NCI-H146 treated with DMSO at 0.1 percent for 48 hours (cell line): ENCODE measurements around the gene C1QB.
"Not testable (repeated sequence)": the region's sequence is repeated elsewhere in the genome, so short reads cannot be mapped to it uniquely, and the experiment has no call there.

Experiments used
- DNase-seq: peaks from one replicate; lab custom pipeline; 2025; ENCODE audit not compliant: unreplicated experiment; lab: John Stamatoyannopoulos, UW

The C1QB gene

DNA sequence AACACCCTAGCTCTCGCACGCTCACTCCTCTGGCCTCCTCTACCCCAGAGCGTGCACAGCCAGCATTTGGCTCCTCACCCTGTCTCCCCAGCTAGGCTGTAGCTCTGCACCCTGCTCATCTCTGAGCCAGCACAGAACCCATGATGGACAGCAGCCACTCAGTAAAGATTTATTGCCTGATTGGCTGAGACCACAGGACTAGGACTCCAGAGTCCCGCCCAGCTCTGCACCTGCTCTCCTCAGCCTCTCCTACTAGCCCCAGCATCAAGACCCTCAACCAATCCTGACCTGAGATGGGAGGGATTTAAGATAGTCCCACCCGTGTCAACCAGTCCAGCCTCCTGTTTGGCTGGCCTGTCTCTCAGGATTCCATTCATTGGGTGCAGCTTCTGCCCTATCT lies 9.3 kb downstream of the C1QB start:
- no peak for DNase-seq

DNA sequence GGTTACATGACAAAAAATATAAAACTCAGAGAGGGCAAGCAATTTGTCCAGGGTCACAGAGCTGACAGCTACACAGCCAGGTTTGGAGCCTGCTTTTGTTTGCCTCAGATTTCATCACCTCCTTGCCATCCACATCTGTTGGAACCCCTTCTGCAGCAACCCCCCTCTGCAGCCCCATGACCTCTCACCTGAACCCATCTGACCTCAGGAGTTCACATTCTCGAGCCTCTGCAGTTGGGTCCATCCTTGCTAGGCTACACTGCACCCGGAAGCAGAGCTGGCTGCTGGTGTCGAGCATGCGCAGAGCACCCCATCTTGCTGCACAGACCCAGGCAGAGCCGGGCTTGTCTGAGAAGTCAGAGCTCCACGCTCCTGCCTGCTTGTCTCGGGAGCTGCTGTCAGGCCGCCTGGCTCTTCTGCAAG lies 10.0 kb downstream of the C1QB start:
- no peak for DNase-seq

DNA sequence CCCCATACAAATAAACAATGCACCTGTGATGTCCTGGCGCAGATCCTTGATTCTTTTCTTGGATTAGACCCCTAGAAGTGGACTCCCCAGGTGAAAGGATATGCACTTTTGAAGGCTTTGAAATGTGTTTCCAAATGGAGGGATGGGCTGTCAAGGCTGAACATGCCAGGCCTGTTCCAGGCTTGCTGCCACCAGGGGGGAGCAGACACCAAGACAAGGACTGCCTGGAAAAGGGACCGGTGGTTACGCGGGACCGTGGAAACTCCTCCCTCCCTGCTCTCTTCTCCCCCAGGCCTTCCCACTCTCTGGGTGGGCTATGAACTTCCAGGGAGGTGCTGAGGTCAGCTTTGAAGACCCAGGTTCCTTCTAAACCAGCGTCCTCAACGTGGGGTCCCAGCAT lies 12.7 kb downstream of the C1QB start:
- DNase-seq = no peak

DNA sequence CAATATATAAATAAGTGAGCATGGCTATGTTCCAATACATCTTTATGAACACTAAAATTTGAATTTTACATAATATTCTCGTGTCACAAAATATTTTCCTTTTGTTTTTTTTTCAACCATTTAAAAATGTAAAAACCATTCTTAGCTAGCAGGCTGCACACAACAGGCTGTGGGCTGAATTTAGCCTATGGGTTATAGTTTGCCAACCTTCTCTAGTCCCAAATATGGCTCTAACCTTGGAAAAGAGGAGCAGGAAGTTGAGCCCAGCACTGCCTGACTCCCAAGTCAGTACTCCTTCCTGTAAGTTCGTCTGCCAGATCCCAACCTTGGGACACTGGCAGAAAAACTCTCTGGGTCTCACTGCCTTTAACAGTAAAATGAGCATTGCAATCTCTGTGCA lies 13.4 kb downstream of the C1QB start:
- DNase-seq = no peak

DNA sequence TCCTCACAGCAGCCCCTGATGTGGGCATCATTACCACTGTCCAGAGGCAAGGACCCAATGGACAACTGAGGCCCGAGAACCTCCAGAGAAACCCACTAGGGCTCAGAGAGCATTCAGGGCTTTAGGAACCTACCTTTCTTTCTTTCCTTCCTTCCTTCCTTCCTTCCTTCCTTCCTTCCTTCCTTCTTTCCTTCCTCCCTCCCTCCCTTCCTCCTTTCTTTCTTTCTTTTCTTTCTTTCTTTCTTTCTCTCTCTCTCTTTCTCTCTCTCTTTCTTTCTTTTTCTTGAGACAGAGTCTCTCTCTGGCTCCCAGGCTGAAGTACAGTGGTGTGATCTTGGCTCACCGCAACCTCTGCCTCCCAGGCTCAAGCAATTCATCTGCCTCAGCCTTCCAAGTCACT lies 15.8 kb downstream of the C1QB start:
- DNase-seq = not testable (repeated sequence)

DNA sequence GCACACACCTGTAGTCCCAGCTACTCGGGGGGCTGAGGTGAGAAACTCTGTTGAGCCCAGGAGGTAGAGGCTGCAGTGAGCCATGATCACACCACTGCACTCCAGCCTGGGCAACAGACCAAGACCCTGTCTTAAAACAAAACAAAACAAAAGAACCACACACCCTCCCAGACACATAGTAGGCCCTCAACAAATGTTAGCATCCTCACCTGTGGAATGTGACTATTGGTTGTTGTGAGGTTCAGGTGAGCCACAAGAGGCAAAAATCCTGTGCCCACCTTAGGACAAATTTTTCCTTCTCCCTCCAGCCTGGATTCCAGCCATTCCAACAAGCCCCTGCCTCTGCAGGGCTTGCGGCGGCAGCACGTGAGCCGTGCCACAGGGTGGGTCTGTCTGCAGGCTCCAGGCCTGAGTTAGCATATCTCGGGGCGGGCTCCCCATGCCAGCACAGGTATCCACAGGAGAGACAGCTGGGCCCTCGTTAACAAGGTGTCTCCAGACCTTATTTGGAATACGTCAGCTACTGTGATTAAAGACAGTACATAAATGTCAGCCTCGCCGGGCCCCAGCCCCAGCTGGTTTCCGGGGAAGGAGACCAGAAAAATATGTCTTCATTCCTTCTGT lies 17.4 kb downstream of the C1QB start:
- DNase-seq = no peak

DNA sequence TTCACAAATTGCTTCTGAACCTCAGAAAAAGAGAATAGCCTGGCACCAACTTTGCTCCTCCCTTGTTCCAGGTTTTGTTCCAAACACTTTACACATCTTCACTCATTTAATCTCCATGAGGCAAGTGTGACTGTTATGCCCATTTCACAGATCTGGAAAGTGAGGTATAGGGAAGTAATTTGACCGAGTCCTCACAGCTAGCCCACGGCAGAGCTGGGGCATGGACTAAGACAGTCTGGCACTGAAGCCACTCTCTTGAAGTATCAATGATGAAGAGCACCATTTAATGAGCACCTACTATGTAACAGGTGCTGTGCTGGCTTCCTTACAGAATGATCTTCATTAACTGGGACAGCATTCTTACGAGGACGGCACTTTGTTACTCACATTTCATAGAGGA lies 19.0 kb downstream of the C1QB start:
- no peak for DNase-seq

DNA sequence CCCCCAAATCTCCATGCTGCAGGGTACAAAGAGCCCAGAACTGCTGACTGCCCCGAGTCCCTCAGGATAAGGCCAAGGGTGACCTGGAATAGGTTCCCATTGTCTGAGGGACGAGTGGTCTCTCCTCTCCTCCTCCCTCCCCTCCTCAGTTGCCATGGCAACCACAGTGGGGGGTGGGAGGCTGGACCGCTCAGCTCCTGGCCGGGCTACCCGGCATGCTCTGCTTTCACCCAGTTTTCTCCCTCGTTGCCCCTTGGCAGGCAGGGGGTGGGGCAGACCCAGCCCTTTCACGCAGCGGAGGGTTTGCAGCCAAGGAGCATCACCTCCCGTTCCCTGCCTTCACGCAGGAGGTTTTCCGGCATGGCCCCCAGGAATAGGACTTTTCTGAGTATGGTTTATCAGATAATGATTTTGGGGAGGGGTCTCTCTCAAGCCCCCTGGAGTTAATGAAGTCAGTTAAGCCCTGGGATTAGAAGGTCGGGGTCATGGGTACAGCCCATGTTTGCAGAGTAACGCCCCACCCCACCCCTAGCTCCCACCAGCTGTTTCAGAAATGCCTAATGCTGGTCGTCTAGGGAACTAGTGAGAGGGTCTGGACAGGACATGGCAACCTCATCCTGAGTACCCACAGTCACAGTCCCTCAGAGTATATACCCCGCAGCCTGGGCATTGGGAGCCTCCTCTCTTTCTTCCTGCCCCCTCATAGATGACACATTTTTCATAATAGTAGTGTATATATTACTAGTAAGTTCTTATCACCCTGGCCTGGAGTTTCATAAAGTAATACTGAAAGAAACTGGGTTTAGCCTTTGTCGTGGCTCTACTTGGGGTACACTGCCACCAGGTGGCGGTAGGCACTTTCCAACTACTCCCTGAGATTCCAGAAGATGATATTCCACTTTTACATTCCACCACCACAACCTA lies 20.7 kb downstream of the C1QB start:
- DNase-seq = peak; percentile 15

DNA sequence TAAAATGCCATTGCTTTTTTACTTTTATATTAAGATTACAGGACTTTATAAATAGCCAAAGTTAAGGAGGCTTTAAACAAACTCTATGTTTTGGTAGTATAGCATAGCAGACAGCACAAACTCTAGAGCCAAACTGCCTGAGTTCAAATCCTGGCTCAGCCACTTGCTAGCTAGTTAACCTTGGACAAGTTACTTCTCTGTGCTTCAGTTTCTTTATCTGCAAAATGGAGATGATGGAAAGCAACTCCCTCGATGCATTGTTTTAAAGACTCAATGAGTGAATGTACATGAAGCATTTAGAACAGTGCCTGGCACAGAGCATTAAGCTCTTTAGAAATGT lies 21.3 kb downstream of the C1QB start:
- DNase-seq = no peak

DNA sequence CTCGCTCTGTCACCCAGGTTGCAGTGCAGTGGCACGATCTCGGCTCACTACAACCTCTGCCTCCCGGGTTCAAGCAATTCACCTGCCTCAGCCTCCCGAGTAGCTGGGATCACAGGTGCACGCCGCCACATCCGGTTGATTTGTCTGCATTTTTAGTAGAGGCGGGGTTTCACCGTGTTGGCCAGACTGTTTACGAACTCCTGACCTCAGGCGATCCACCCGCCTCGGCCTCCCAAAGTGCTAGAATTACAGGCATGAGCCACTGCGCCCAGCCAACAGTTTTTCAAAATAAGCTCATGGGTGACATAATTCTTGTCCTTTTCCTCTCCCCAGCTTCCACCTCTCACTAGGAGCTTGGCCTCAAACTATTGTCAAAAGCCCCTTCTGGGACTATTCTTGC lies 23.1 kb downstream of the C1QB start:
- DNase-seq = not testable (repeated sequence)

DNA sequence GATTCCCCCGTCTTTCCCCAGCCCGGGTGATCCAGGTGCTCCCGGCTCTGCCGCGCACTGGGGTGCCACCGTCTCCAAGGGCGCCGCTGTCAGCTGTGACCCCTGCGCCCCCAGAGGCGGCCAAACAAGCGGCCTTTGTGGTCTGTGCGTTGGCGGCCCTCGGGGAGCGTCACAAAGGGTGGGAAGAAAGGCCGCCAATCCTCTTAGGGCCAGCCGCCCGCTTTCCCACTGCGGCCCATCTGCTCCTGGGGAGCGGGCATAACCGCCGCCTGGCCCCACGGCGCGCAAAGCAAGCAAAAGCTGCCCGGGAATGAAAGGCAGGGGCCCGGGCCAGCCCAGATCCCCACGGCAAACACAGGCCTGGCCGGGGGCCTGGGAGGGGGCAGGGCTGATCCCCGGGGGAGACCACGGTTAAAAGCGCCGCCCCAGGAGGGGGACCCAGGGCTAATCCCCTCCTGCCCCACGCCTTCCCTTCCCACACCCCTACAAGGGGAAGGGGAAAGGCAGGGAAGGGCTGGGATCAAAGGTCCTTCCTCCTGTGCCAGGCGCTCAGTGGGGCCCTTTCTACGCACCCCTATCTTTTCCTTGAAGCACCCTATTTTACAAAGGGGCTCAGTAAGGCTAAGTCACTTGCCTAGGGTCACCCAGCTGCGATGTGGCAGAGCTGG lies 24.0 kb downstream of the C1QB start:
- DNase-seq = peak; percentile 23

DNA sequence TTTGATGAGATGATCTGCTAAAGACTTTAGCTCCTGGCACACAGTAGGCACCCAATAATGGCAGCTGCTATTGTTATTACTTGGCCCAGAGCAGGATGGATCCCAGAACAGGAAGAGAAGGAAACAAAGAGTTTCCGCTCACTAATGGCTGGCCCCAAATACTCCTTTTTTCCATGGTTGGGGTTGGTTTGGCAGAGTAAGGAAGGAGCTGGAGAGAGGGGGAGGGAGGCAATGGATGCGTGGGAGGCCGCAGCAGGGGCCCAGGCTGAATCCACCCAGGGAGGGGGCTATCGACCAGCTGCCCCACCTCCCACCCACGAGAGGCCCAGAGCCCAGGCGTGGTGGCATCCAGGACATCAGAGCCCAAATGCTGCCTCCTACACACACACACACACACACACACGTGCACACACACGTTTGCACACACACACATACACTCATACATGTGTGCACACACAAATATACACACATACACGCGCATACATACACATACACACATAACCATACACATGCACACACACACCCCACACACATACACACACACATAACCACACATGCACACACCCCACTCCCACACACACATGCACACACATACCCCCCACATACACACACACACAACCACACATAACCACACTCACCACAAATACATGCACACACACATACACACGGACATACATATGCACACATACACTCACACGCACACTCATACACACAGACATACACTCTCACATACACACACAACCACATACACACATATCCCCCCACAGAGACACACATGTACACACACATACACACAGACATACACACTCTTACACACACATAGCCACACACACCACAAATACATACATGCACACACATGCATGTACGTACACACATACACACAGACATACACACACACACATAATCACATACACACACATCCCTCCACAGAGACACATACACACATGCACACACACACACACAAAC lies 25.2 kb downstream of the C1QB start:
- DNase-seq = no peak

DNA sequence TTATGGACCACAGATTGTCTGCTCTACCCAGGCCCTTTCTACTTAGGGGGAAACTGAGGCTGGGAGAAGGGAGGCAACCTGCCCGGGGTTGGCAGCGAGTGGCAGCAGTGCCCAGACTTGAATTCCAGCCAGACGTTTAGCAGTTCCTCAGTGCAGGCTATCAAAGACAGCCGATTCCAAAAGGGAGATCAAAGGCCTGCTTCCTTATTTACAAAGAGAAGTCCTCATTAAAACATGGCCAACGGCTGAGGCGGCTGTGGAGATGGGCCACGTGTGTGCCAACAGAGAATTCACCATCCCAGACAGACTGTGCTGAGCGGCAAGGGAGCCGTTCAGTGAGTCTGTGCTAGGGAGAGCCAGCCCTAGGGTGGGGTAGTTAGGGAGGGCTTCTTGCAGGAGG lies 27.7 kb downstream of the C1QB start:
- no peak for DNase-seq

DNA sequence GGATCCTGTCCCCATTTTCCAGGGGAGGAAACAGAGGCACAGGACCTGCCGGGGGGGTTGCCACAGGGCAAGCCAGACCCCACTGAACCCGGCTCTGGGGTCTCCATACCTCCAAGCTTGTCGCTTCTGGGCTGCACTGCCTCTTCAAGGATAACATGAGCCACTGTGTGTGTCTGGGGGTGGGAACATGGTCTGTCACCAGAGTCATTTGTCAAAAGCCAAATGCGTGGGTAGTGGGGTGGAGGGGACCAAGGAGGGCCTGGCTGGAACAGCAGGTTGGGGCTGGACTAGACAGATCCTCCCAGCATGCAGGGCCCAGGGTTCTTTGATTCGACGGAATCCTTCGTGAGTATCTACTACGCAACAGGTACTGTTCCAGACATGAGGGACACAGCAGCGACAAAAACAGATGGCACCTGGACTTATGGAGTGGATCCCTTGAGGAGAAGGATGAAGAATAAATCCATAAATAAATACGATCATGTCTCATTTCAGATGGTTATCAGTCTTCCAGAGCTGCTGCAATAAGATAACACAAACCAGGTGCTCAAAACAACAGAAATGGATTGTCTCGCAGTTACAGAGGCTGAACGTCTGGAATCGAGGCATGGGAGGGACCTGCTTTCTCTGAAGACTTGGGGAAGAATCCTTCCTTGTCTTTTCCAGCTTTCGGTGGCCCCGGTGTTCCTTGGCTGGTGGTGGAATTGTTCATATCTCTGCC lies 28.7 kb downstream of the C1QB start:
- no peak for DNase-seq

DNA sequence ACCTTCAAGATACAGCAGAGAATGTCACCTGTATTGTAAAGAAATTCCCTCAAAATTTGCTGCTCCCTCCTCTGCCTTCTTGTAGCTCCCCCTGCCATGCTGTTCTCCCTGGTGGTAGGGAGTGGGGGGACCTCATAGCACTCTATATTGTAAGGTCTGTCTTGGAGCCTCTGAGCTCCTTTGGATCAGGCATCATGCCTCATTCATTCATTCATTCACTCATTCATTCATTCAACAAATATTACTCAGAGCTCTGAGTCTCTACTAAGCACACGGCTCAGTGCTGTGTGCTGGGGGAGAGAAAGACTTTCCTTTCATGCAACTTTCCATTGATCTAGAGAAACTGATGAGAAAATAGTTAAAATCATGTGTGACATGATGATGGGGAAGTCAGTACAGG lies 30.5 kb downstream of the C1QB start:
- no peak for DNase-seq

DNA sequence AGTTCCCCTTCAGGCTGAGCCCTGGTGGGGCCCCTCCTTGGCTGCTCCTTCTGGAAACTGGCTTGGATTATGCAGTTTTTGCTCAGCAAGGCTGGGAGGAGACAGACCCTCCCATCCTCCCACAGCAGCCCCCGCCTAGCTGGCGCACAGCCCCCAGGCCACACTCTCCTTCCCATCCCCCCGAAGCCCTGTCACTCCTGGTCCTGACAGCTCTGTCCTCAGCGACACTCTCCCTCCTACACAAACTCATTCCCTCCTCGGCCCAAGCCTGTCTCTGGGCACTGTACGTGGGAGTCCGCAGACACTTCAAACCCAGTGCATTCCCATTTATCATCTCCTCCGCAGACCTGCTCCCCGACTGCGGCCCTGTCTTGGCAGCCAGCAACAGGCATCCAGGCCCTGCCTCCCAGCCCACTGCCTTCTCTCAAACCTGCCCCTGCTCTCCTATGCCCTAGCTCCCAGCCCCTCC lies 32.6 kb downstream of the C1QB start:
- DNase-seq = no peak

DNA sequence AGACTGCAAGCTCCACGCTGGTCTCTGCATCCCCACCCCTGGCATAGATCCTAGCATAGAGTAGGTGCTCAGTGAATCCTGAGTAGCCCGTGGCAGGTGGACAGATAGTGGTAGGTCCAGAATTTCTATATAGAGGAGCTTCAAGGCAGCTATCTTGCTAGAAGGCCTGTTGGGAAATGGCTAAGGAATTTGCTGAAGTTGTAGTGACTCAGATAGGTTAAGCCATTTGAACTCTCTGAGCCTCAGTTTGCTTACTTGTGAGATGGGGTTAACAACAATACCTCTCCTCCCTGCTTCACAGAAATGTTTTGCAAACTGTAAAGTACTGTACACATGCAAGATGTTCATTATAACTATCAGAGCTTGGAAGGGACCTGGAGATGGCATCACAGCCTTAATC lies 34.2 kb downstream of the C1QB start:
- no peak for DNase-seq

DNA sequence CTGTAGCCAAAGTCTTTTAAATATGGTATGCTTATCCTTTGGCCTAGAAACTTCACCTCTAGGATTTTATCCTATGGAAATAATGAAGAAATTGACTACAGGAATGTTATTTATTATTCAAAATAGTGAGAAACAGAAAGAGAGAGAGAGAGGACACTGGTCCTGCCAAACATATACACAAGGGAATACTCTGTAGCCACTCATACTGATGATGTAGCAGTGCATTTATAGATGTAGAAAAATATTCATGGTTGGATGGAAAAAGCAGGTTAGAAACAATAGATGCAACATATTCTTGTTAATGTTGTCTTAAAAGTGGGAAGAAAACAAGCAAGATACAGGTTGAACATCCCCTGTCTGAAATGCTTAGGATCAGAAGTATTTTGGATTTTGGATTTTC lies 35.4 kb downstream of the C1QB start:
- DNase-seq = no peak

DNA sequence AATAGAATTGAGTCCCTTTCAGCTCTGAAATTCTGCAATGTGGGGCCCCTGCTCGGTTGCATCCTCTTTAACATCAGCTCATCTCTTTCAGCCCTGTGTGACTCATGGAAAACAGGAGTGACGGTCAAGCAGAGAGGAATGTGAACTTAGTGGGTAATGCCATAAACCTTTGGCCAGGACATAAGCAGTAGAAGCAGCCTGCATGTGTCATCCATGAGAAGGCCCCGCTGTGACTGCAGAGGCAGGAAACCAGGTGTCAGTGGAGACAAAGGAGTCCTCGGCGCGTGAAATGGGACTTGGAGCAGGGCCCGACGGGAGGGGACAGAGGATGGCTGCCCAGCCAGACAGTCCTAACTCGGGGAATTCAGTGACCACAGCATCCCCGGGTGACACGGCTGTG lies 36.5 kb downstream of the C1QB start:
- peak; percentile 85 for DNase-seq

DNA sequence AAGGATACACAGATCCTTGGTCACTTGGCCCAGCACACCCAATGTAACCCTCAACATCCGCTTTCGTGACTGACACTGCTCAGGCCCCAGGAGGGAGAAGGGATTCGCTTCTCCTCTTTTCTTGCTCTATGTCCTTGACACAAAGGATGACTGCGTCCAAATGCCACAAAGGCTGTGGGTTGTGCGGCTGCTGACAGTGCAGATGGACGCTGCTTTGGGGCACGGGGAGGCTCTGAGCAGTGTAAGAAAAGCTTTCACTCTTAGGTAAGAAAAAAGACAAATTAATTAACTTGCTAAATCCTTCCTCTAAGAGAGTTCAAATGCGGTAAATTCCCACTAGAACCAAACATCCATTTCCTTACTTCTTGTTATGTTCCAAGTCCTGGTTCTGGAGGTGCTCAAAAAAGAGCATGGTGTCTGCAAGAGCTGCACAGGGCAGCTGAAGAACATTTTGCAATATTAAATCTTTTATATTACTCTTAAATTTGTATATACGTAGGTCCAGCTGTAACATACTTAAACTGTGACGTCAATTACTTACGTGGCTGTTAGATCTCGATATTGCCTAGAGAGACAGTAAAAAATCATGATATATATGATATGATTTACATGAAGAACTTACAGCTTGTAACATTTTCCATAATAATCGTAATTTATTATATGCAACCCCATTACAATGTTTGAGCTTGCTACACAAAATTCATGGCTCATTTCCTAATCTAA lies 38.2 kb downstream of the C1QB start:
- no peak for DNase-seq
